ENCODE results near the gene VSTM2B. TPM values are rescaled to one million over a fixed set of nuclear protein-coding genes. Genes with fewer than 3 reads are reported as not detected.

VSTM2B gene
- total RNA-seq, 1 donor from 2014 or later: not detected

DNA sequence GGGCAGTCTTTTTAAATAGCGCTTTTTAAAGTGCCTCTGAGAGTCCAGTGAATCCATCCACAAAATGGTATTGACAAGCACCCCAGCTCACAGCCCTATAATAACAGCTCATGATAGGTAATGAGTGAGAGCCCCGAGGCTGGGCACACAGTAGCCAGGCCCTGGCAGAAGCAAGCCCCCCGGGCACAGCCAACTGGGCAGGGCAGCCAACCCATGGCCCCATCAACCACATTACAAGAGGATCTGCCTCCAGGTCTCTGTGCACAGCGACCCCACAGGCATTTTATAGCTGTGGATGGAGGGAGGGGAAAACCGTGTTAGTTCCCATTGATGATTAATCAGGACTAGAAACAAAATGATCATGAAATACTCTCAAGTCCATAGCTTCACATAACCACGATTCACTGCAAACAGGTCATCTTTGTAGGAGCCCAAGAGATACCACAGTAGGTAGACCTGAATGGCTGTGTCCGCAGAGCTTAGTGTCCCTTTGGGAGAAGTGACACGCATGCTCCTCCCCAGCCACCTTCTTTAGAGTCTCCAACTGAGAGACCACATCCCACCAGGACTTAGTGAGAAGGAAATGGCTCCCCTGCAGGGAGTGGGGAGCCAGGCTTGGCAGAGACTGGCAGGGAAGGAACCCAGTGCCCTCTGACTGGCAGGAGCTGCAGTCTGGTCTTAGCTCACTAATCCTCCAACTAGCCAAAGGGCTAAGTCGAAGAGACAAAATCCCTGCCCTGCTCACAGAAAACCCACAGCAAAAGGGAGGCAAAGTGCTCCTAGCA is 4.3 kb upstream of the VSTM2B start:
- Histone ChIP-seq H3K4me3 (ENCODE audit: low read length in 3 of 3) (no peak overlapping the region), H3K36me3 (ENCODE audit: control insufficient read depth in 3 of 3, insufficient read depth in 3 of 3, low read length in 3 of 3) (no peaks in the 10 kb centered on the region), H3K27me3 (ENCODE audit: control insufficient read depth in 3 of 3, insufficient read depth in 3 of 3, low read length in 3 of 3) (peaks cover 34 to 73% (median 70%) of the 10 kb centered on the region in 3 donors), H3K4me1 (ENCODE audit: control insufficient read depth in 3 of 3, insufficient read depth in 3 of 3, low read length in 3 of 3) (peaks cover 0 to 3% (median 2%) of the 10 kb centered on the region in 3 donors), H3K9me3 (ENCODE audit: control insufficient read depth in 3 of 3, low read length in 3 of 3) (no peaks in the 10 kb centered on the region), H3K27ac (ENCODE audit: low read depth, low read length) (no peak overlapping the region), H3K9ac (ENCODE audit: low read depth in 1 of 3, low read length in 3 of 3) (no peak overlapping the region)

DNA sequence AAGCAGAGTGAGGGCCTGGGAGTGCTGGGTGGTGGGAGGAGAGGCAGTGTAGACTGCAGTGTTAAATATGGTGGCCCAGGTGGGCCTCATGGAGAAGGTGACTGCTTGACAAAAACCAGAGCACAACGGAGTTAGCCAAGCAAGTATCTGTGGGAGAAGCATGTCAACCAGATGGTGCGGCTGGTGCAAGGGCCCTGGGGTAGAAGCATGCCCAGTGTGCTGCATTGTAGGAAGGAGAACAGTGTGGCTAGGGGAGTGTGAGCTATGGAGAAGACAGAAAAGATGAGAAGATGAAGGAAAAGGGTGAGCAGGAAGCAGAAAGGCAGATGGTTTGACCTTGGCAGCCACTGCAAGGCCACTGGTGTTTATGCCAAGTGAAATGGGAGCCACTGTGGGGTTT is 2.2 kb upstream of the VSTM2B start:
- Histone ChIP-seq H3K27me3 (ENCODE audit: control insufficient read depth in 3 of 3, insufficient read depth in 3 of 3, low read length in 3 of 3) (peaks cover 50 to 82% (median 78%) of the 10 kb centered on the region in 3 donors), H3K4me3 (ENCODE audit: low read length in 3 of 3) (no peak overlapping the region), H3K9ac (ENCODE audit: low read depth in 1 of 3, low read length in 3 of 3) (no peak overlapping the region), H3K4me1 (ENCODE audit: control insufficient read depth in 3 of 3, insufficient read depth in 3 of 3, low read length in 3 of 3) (peaks cover 0 to 20% (median 12%) of the 10 kb centered on the region in 3 donors), H3K9me3 (ENCODE audit: control insufficient read depth in 3 of 3, low read length in 3 of 3) (no peaks in the 10 kb centered on the region), H3K27ac (ENCODE audit: low read depth, low read length) (no peak overlapping the region), H3K36me3 (ENCODE audit: control insufficient read depth in 3 of 3, insufficient read depth in 3 of 3, low read length in 3 of 3) (no peaks in the 10 kb centered on the region)

DNA sequence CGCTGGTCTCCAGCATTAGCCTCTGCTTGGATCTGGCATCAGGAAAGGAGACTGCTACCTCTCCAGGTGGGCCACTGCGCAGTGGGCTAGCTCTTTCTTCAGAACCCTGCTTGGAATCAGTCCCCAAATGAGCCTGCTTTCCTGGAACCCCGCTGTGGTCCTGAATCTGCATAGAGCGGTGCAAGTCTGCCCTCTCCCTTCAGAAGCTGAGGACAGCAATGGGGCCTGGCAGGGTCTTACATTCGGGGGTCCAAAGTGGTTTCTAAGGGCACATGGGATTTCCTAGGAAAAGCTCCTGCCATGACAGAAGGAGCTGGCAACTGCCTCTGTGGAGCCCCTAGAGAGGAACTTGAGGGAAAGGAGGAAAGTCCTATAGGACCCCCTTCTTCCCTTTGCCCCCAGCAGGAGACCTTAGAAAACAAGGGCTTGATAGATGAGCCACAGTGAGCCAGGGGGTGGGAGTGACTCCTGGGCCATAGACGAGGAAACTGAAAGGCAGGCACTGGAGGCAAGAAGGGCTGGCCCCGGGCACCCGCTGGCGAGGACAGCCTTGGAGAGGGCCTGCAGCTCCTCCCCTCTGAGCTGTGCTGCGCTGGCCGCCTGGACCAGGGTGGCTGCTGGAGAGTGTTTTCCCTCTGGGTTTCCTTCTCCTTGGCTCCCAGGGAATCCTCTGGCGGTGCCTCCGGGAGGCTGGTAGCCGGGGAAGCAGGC is 1.4 kb upstream of the VSTM2B start:
- Histone ChIP-seq H3K4me3 (ENCODE audit: low read length in 3 of 3) (no peak overlapping the region), H3K36me3 (ENCODE audit: control insufficient read depth in 3 of 3, insufficient read depth in 3 of 3, low read length in 3 of 3) (no peaks in the 10 kb centered on the region), H3K9me3 (ENCODE audit: control insufficient read depth in 3 of 3, low read length in 3 of 3) (no peaks in the 10 kb centered on the region), H3K4me1 (ENCODE audit: control insufficient read depth in 3 of 3, insufficient read depth in 3 of 3, low read length in 3 of 3) (peaks cover 0 to 22% (median 16%) of the 10 kb centered on the region in 3 donors), H3K9ac (ENCODE audit: low read depth in 1 of 3, low read length in 3 of 3) (no peak overlapping the region), H3K27me3 (ENCODE audit: control insufficient read depth in 3 of 3, insufficient read depth in 3 of 3, low read length in 3 of 3) (peaks cover 58 to 82% (median 79%) of the 10 kb centered on the region in 3 donors), H3K27ac (ENCODE audit: low read depth, low read length) (no peak overlapping the region)

DNA sequence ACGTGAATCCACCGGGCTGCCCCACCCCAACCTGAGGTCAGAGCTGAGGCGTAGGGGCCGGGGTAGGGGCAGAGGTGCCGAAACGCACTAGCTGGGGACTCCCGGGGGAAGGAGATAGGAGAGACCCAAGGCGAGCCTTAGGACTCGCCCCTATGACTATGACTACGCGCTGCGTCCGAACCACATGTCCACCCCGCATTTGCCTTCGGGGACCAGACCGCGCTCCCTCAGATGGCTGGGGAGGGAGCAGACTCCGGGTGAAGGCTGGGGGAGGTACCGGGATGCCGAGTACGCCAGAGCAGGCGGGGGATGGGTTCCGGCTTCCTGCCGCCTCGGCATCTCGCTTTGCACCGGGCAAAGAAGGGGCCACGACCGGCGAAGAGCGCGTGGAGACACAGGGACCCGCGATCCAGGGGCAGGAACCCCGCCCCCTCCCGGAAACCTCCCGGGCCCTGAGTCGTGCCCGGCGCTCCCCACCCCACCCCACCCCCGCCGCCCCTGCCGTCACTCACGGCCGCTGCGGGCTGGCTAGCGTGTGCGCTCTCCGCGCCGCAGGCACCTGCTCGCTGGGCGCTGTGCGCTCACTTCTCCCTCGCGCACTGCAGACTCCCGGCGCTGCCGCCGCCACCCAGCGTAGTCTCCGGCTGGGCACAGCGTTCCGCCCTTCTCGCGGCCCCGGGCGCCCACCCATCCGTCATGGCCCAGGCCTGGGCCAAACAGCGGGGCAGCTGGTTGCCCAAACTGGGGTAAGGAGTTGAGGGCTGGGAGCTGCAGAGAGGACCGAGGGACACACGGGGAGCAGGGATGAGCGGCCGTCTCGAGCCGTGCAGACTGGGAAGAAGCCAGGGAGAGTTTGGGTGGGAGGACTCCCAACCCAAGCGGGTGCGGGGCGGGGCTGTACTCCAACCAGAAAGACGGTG is 622 bp upstream of the VSTM2B start:
- Histone ChIP-seq H3K4me3 (ENCODE audit: low read length in 3 of 3) (no peak overlapping the region), H3K27ac (ENCODE audit: low read depth, low read length) (no peak overlapping the region), H3K4me1 (ENCODE audit: control insufficient read depth in 3 of 3, insufficient read depth in 3 of 3, low read length in 3 of 3) (peaks cover 0 to 27% (median 20%) of the 10 kb centered on the region in 3 donors), H3K27me3 (ENCODE audit: control insufficient read depth in 3 of 3, insufficient read depth in 3 of 3, low read length in 3 of 3) (peaks cover 66 to 83% (median 81%) of the 10 kb centered on the region in 3 donors), H3K9me3 (ENCODE audit: control insufficient read depth in 3 of 3, low read length in 3 of 3) (no peaks in the 10 kb centered on the region), H3K9ac (ENCODE audit: low read depth in 1 of 3, low read length in 3 of 3) (no peak overlapping the region), H3K36me3 (ENCODE audit: control insufficient read depth in 3 of 3, insufficient read depth in 3 of 3, low read length in 3 of 3) (no peaks in the 10 kb centered on the region)

DNA sequence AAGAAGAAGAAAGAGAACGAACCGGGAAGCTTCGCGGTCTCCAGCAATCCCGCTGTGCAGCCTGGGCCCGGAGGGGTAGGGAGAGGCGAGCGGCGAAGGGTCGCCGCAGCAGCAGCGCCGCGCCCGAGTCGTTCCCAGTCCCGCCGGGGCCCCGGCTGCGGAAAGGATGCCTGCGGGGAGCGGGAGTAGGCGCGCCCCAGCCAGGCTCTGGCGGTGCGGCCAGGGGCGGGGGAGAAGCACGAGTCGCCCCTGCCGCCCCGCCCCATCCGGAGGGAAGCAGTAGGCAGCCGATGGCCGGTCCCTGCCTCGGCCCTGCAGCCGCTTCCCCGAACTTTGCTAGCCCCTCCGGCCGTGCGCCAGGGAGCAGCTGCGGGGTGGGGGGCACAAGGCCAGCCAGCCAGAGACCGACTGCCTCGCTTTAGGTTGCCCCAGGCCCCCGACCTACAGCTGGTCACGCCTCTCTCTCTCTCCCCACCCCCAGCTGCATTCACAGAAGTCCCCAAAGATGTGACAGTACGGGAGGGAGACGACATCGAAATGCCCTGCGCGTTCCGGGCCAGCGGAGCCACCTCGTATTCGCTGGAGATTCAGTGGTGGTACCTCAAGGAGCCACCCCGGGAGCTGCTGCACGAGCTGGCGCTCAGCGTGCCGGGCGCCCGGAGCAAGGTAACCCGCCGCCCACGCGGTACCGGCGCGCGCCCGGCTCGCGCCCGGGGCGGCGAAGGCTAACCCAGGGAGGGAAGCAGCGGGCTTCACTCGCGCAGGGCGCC is 1.1 kb downstream of the VSTM2B start:
- Histone ChIP-seq H3K27ac (ENCODE audit: low read depth, low read length) (no peak overlapping the region), H3K27me3 (ENCODE audit: control insufficient read depth in 3 of 3, insufficient read depth in 3 of 3, low read length in 3 of 3) (peaks cover 71 to 86% (median 79%) of the 10 kb centered on the region in 3 donors), H3K9me3 (ENCODE audit: control insufficient read depth in 3 of 3, low read length in 3 of 3) (no peaks in the 10 kb centered on the region), H3K9ac (ENCODE audit: low read depth in 1 of 3, low read length in 3 of 3) (no peak overlapping the region), H3K4me3 (ENCODE audit: low read length in 3 of 3) (no peak overlapping the region), H3K36me3 (ENCODE audit: control insufficient read depth in 3 of 3, insufficient read depth in 3 of 3, low read length in 3 of 3) (no peaks in the 10 kb centered on the region), H3K4me1 (ENCODE audit: control insufficient read depth in 3 of 3, insufficient read depth in 3 of 3, low read length in 3 of 3) (peaks cover 0 to 27% (median 20%) of the 10 kb centered on the region in 3 donors)

DNA sequence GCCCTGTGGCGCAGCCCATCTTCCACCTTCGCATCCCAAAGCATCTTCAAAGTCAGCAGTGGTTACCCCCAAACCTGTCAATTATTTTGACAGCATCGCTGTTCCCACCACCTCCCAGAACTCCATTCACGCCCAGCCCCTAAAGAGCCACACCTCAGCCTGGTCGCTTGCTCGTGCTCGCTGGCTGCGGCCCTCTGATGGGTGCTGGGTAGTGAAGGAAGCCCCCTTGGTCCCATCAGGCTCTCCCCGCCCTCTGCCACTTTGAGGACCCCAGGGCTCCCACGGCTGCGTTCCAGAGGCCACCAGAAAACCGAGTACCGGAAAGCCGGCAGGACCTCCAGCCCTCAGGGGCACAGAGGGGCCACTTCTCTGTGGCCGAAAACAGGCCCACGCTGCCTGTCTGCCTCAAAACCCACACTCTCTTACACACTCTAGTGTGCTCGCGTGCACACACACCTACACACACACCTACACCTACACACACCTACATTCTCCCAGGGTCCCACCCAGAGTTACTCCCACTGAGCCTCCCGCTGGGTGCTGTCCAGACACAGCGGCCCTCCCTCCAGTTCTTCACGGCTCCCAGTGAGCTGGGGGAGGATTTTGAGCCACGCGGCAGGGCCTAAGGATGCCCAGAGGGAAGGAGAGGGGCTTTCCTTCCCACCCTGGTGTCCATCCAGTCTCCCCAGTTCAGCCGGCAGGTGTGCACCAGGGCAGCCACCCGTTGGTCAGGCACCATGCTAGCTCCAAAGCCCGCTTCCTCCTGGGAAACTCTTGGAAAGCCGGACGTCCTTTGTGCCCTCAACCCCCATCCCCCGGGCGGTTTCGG is 1.9 kb downstream of the VSTM2B start:
- peaks cover 0 to 27% (median 20%) of the 10 kb centered on the region in 3 donors for H3K4me1 ChIP-seq (ENCODE audit: control insufficient read depth in 3 of 3, insufficient read depth in 3 of 3, low read length in 3 of 3)
- H3K36me3 ChIP-seq (ENCODE audit: control insufficient read depth in 3 of 3, insufficient read depth in 3 of 3, low read length in 3 of 3): no peaks in the 10 kb centered on the region
- no peaks in the 10 kb centered on the region for H3K9me3 ChIP-seq (ENCODE audit: control insufficient read depth in 3 of 3, low read length in 3 of 3)
- H3K9ac ChIP-seq (ENCODE audit: low read depth in 1 of 3, low read length in 3 of 3): no peak overlapping the region
- no peak overlapping the region for H3K27ac ChIP-seq (ENCODE audit: low read depth, low read length)
- H3K4me3 ChIP-seq (ENCODE audit: low read length in 3 of 3): peak overlapping the region in 1 of 3 donors; percentile 22
- peaks cover 74 to 92% (median 86%) of the 10 kb centered on the region in 3 donors for H3K27me3 ChIP-seq (ENCODE audit: control insufficient read depth in 3 of 3, insufficient read depth in 3 of 3, low read length in 3 of 3)

DNA sequence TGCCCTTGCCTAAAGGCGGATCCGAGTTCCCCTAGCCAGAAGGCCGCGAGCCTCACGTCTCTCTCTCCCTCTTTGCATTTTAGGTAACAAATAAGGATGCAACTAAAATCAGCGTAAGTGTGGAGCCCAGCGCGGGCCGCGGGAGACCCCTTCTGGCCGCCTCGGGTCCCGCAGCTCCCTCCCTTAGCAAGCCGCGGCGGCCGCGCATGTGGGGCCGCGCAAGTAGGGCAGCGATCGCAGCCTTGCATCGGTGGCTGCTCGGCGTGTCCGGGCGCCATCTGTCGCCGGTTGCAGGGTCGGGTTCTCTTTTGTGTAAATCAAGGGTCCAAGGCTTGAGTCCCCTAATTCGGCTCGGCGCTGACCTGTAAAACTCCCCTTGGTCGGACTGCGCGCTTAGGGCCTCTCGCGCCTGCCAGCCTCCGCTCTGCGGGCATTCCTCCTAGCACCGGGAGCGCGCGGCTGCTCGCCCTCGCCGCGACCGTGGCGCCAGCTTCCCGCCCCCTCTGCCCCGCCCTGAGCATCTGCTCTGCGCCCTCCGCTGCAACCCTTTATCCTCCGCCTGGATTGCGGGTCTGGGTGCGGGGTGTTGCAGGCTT is 2.7 kb downstream of the VSTM2B start:
- Histone ChIP-seq H3K9me3 (ENCODE audit: control insufficient read depth in 3 of 3, low read length in 3 of 3) (no peaks in the 10 kb centered on the region), H3K27ac (ENCODE audit: low read depth, low read length) (no peak overlapping the region), H3K36me3 (ENCODE audit: control insufficient read depth in 3 of 3, insufficient read depth in 3 of 3, low read length in 3 of 3) (no peaks in the 10 kb centered on the region), H3K4me1 (ENCODE audit: control insufficient read depth in 3 of 3, insufficient read depth in 3 of 3, low read length in 3 of 3) (peaks cover 0 to 27% (median 20%) of the 10 kb centered on the region in 3 donors), H3K9ac (ENCODE audit: low read depth in 1 of 3, low read length in 3 of 3) (no peak overlapping the region), H3K4me3 (ENCODE audit: low read length in 3 of 3) (peak overlapping the region in 1 of 3 donors; percentile 60), H3K27me3 (ENCODE audit: control insufficient read depth in 3 of 3, insufficient read depth in 3 of 3, low read length in 3 of 3) (peaks cover 75 to 93% (median 87%) of the 10 kb centered on the region in 3 donors)

DNA sequence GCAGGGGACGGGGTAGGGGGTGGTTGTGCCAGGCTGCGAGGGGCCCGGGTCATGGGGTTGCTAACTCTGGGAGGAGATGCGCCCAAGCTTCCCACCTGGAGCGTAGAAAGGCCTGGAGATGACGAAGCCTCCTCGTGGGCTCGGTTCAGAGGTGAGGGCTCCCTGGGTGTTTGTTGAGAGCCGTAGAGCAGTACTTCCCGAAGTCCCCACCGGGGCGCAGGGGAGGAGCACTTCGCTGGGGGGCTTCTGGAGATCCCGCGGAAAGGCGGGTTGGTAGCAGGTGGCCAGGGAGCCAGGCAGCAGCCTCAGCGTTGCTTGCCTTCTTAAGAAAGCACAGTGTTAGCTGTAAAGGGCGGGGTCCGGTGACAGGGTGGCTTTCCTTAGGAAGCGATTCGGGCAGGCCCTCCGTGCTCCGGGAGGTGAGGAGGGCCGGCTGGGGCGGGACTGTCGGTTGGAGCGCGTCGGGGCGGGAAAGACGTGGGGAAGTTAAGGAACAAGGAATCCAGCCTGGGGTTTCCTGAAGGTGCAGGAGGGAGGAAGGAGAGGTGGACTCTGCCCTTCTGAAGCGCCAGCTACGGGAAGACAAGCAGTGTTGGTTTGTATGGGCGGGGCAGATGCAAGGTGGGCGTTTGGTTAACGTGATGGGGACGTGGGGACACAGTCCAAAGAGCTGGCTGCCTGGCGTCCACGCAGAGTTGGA is 3.3 kb downstream of the VSTM2B start:
- Histone ChIP-seq H3K4me1 (ENCODE audit: control insufficient read depth in 3 of 3, insufficient read depth in 3 of 3, low read length in 3 of 3) (peaks cover 0 to 27% (median 20%) of the 10 kb centered on the region in 3 donors), H3K9ac (ENCODE audit: low read depth in 1 of 3, low read length in 3 of 3) (no peak overlapping the region)

More for the DNA sequence above, 3.3 kb downstream of the VSTM2B start:
- no peak overlapping the region for H3K4me3 ChIP-seq (ENCODE audit: low read length in 3 of 3)
- H3K9me3 ChIP-seq (ENCODE audit: control insufficient read depth in 3 of 3, low read length in 3 of 3): no peaks in the 10 kb centered on the region
- peaks cover 73 to 93% (median 87%) of the 10 kb centered on the region in 3 donors for H3K27me3 ChIP-seq (ENCODE audit: control insufficient read depth in 3 of 3, insufficient read depth in 3 of 3, low read length in 3 of 3)
- H3K27ac ChIP-seq (ENCODE audit: low read depth, low read length): no peak overlapping the region
- H3K36me3 ChIP-seq (ENCODE audit: control insufficient read depth in 3 of 3, insufficient read depth in 3 of 3, low read length in 3 of 3): no peaks in the 10 kb centered on the region
